Activated naive CD4-positive, alpha-beta T cell treated with anti-CD3 and anti-CD28 coated beads, Interleukin-2, amount 50 U/mL, for 16 hours (primary cell): ENCODE data around the gene DEGS1.

Experiments used
- DNase-seq: peaks from one replicate; pipeline ENCODE4 v3.0.0-alpha.2; 2020

Gene DEGS1

GRCh38 chr1:224217655-224218623 is 34.9 kb downstream of the DEGS1 start:
- no peak for DNase-seq

- no peak for DNase-seq
Observed at GRCh38 chr1:224219011-224219611, 36.1 kb downstream of the DEGS1 start.

GRCh38 chr1:224219612-224220059 is 36.6 kb downstream of the DEGS1 start:
- no peak for DNase-seq

GRCh38 chr1:224223819-224224714 is 41.0 kb downstream of the DEGS1 start:
- DNase-seq: no peak

GRCh38 chr1:224226849-224227502 is 43.9 kb downstream of the DEGS1 start:
- DNase-seq: no peak

GRCh38 chr1:224234017-224234416 is 51.0 kb downstream of the DEGS1 start:
- no peak for DNase-seq

- no peak for DNase-seq
Observed at GRCh38 chr1:224235813-224236493, 52.9 kb downstream of the DEGS1 start.

- DNase-seq: no peak
Observed at GRCh38 chr1:224237119-224237881, 54.3 kb downstream of the DEGS1 start.

- DNase-seq: no peak
Observed at GRCh38 chr1:224238212-224238611, 55.2 kb downstream of the DEGS1 start.

- DNase-seq: no peak
Observed at GRCh38 chr1:224238756-224239155, 55.7 kb downstream of the DEGS1 start.
